Dedifferentiated amniotic fluid mesenchymal stem cell (primary cell): ENCODE data around the gene IFNA7.
"Not testable (repeated sequence)": the region's sequence is repeated elsewhere in the genome, so short reads cannot be mapped to it uniquely, and the experiment has no call there.

ENCODE experiments used
- DNase-seq: peaks from one replicate; pipeline ENCODE4 v3.0.0-alpha.2; 2016; ENCODE audit errors: extremely low spot score

The IFNA7 gene

DNA sequence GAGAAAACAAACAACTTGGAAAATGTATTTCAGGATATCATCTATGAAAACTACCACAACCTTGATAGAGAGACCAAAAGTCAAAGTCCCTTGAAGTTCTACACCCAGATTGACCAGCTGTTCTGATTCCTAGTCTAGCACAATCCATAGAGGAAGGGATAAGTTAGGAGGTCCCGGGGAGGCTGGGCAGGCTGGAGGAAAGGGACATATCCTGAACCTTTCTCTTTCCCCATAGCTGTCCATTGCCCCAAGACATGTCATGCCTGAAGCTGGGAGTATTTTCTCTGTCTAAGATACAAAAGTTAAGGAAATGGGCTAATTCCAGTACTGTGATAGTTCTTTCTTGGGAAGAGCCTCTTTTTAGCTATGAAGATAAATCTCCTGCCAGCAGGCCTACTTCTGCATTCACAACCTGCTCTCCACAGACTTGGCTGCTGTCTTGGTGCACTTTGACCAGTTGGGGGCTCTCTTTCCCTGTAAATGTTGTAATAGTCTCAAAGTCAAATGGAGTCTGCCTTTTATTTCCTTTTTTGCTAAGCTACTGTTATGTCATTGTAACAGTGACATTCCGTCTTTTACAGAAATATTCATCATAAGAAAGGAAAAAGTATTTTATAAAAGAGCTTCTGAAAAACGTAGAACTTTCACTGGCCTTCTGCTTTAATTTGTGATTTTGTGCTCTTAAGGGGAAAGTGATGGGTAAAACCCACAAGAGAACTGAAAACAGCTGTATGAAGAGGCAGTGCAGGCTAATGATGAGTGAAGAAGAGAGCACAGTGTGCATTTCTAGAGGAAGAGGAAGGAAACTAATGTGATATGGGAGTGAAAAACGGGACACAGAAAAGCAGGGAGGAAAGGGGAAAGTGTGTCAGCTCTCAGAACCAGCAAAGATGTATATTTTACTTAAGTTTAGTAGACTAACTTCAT is 18.9 kb downstream of the IFNA7 start:
- DNase-seq = not testable (repeated sequence)

- DNase-seq = no peak
Observed at GRCh38 chr9:21174671-21175070, 27.3 kb downstream of the IFNA7 start.

- DNase-seq = no peak
Observed at GRCh38 chr9:21172156-21172555, 29.8 kb downstream of the IFNA7 start.

GRCh38 chr9:21171351-21171750 is 30.7 kb downstream of the IFNA7 start:
- DNase-seq = no peak

DNA sequence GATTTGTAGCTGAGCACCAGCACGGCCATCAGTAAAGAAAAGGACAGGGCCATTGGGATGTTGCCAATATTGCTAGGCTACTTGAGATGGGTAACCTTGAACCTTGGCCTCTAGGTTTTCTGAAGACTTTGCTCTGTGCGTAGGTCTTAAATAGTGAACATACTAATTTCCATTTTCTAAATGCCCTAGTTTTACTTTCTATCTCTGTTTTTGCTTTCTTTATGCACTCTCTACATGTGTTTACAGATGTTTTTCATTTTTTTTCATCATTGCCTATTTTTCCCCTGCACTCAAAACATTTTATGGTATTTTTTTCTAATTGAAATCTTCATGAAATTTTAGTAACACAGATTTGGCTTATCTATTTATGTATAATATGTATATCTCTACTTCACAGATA is 35.4 kb downstream of the IFNA7 start, which contains the start of gene IFNA21:
TSS of gene IFNA21 (minus strand) at position 101 of the 400 bp plus-strand sequence. CDS start at position 53, 48 bp downstream.
- not testable (repeated sequence) for DNase-seq

DNA sequence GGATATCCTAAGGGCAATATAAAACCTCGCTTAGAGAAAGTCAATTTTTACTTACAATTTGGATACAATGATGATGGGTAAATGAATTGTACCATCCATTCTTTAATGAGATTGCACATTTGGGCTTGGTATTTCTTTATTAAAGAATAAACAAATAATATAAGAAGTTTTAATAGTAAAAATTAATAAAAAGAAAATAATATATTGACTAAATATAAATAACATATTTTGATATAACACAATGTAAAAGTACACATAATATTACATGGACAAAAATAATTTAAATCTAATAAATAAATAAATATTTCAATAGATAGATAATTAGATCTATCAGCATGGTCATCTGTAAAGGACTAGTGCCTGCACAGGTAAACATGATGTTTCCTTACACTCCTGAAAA is 36.5 kb downstream of the IFNA7 start:
- no peak for DNase-seq

DNA sequence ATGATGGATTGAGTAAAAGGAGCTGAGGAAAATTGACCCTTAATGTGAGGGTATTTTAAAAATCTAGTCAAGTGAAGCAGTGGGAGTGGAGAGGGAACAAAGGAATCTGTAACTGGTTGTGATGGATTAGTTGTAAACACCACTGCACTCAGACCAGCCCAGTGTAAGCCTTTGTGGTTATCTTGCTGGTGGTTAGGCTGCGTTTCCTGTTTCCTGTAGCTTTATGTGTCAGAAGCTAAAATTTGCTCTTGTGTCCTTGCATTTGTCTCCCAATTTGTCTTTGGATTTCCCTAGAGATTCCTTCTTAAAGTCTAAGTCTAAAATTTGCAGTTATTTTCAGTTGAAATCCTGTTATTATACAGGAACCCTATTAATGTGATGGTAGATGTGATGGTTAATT is 41.8 kb downstream of the IFNA7 start:
- no peak for DNase-seq

DNA sequence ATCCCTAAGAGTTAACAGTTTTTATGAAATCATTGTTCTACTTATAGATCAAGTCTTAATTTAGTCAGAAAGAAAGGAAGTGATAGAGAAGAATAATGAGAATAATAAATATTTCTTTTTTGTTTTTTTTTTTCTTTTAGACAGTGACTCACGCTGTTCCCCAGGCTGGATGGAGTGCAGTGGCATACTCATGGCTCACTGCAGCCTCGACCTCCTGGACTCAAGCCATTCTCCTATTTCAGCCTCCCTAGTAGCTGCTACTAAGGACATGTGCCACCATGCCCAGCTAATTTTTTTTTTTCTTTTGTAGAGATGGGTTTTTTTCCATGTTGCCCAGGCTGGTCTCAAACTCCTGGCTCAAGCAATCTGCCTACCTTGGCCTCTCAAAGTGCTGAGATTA is 46.5 kb downstream of the IFNA7 start:
- no peak for DNase-seq

DNA sequence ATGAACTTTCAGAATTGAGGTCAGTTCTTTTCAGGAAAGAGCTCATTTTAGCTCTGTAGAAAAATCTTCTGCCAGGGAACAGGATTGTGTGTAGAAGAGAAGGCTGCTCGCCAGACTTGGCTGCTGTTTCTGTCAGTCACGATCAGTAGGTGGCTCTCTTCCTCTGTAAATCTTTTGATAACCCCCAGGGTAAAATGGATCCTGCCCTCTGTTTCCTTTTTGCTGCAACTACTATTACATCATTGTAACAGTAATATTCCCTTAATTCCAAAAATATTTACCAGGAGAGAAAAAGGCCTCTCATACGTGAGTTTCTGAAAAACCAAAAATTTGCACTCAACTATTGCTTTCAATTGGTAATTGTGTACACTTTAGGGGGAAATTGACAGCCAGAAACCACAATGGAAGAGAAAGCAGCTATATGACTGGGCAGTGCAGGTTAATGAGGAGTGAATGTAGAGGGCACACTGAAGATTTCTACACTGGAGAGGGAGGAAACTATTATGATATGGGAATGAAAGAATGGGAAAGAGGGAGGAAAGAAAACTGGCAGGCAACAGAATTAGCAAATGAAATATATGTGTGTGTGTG is 47.9 kb downstream of the IFNA7 start:
- DNase-seq = no peak

- DNase-seq = no peak
Observed at GRCh38 chr9:21153336-21154017, 48.5 kb downstream of the IFNA7 start.
